CD4-positive, alpha-beta T cell treated with Interleukin-21 for 1 hour (primary cell): ENCODE measurements around the gene TBC1D8.

ENCODE experiments used
- DNase-seq: peaks from one replicate; pipeline ENCODE4 v3.0.0-alpha.2; 2020

TBC1D8 gene

DNA sequence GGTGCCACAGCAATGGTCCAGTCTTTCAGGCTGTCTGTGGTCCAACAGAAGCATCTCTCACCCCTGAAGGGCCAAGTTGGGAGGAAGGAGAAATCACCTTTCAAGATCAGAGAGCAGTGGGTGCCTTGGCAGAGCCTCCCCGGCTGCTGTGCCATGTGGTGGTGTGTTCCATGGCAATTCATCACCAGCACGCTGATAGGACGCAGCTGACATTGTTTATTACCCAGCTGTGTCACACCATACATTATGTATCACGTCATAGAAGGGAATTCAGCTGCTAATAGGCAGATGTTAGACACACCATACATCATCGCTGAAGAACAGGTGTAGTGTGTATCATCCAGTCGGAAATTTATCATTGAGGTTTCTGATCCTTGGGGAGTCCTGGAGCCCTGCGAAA, 178.7 kb downstream of the TBC1D8 start:
- DNase-seq: no peak

DNA sequence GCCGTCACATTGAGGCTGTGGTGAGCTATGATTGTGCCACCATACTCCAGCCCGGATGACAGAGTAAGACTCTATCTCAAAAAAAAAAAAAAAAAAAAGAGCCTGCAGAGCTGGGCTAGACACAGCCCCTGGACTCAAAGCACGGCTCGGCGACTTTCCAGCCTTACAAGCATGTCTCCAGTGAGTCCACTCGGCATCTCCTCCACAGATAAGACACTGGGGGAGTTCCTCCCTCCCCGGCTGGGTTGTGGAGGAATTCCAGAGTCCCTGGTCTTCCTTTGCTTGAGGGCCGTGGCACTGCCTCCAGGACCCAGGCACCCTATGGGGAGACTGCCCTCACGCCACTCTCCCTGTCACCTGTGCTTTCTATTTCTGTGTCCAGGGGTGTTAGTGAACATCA, 180.0 kb downstream of the TBC1D8 start:
- DNase-seq: no peak

DNA sequence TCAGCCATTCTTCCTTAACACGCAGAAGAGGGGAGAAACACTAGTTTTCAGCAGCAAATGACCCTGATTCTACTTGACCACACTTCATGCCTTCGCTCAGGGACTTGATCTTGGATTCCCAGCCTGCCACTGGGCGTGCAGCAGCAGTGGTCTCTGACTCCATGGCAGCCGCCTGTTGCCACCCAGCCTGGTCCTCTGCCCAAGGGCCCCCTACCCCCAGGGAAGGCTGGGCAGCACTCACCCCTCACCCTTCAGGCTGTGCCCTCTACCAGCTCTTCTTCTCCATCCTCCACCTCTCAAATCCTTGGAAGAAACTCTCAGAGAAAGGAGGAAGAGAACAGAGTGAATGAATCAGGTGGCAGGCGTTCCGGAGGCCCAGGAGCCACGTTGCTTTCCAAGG, 181.2 kb downstream of the TBC1D8 start:
- no peak for DNase-seq

DNA sequence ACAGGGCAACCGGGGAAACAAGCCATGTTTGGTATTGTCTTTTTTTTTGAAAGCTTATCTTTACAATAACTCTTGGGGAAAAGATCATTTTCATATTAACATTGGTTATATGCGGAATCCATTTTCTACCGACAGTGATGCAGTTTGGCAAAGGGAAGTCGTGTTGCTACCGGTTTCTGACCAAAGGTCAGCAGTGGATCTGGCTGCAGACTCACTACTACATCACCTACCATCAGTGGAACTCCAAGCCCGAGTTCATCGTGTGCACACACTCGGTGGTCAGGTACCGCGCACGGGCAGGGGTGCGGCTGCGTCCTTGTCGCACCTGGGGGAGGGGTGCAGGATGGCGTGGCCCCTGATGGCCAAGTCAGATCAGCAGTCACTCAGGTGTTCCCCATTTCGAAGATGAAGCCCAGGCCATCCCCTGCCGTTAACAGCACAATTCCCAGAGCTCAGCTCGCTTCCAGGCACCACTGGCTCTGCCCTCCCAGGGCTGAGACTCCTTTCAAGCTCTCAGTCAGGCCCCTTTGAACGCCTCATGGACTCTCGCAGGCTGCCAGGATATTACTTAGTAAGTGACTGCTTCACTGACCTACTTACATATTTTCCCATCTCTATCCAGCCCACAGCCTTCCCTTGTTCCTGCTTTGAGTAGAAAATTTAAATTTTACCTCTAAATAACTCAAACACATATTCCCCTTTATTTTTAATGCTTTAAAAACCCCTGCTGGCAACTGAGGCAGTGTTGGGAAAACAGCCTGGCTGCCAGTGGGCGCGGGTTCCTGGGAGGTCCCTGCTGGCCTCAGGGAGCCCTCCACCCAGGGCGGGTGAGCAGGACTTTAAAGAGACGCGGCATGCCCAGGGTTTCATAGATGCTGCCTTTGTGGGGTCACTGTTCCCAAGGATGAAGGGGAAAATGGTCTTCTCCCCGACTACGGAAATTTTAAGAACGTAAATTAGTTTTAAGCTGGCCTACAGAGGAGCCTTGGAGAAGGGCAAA, 182.7 kb downstream of the TBC1D8 start:
- no peak for DNase-seq

DNA sequence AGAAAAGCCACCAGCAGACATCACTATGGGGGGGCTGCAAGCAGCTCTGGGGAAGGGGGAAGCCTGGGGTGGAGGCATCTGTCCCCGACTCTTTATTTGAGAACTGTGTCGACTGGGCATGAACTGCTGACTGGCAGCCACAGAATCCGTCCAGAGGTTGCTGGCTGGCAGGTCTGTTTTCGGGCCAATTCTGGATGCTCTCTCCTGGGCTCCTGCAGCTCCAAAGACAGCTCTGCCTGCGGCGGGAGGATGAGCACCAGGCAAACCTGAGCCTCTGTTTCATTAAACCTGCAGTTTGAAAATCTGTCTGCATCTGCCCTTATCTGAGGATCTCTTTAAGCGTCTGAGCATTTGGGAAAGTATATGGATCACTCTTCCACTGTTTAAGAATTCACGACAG, 183.5 kb downstream of the TBC1D8 start:
- no peak for DNase-seq

DNA sequence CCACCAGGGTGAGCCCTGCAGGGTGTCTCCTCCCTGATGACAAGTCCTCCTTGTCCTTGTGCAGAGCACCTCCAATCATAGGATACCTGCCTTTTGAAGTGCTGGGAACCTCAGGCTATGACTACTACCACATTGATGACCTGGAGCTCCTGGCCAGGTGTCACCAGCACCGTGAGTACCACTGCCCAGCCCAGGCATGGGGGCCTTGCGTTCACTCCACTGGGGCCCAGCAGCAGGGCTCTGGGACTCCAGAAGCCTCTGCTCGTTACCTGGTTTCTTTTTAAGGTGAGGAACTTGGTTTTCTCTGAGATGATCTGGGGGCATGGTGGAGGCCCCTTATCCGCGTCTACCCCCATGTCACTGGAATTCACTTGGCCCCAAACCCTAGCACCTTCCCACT, 185.6 kb downstream of the TBC1D8 start:
- no peak for DNase-seq

DNA sequence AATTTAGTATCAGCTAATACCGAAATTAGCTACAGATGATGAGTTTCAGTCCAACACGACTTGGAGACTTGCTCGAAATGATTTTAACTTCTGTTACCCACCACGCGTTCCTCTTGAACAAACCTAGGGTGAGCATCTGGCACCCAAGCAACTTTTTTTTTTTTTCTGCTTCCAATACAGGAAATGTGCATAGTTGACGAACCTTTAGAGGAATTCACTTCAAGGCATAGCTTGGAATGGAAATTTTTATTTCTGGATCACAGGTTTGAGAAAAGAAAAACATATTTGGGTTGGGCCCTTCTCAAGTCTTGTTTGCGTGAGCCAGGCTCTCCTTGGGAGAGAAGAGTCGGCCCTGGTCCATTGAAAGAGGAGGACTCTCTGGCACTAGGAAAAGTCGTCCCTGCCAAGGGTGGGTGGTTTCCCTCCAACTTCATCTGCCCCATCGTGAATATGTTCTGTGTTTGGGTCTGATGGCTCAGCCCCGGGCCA, 186.5 kb downstream of the TBC1D8 start:
- no peak for DNase-seq

DNA sequence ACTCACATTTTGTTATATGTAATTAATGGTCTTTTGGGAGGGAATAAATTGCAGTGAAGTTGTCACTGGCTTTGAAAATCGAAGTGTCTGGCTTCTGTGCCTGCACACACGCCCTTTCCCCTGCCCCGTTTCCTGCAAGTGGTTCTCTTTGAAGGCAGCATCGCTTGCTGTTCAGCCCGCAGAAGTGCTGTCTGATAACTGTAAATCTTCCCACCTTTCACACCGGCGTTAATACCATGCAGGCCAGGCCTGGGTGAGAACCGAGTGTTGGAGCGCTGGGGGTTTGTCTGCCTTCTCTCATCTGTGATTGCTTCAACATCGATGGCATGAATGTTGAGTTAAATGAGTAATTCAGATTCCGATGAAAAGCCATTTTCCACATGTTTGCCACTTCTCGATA, 187.0 kb downstream of the TBC1D8 start:
- DNase-seq: no peak

DNA sequence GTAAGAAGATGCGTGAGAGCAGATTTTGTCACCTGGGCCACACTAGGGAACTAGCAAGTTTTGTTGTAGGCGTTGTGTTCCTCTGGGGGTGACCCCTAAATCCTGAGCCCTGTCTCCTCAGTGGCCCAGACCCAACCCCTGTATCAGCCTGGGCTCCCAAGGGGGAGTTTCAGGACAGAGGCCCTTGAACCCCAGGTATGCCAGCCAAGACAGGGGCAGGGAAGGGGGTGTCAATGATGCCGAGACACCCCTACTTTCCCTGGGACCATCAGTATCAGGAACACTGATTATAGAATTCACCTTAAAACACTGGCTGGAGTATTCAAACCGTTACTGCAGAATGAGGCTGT, 188.2 kb downstream of the TBC1D8 start:
- no peak for DNase-seq

DNA sequence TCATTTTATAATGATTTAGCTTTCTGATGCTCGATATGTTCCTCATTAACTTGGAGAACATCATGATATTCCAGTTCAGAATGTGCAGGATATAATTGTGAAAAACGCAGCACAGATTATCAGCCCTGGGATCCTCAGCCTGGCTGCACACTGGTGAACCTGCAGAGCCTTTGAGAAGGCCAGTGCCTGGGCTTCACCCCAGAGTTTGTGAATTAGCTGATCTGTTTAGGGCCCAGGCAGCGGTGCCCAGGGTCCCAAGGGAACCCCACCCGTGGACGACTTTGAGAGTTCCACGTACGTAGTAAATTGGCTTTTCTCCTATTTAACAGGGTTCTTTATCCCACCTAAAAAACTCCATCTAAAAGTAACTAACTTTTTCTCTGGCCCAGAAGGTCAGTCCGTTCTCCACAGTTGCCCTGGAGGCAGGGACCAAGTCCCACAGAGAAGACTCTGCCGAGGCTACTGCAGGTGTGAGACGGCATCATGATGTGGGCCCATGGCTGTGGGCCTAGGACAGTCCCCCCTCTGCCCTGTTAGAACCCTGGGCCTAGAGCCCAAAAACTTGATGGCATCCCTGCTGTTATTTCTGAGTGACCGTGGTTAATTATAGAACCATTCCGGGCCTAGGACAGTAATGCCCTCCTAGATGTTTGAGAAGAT, 188.7 kb downstream of the TBC1D8 start:
- no peak for DNase-seq

DNA sequence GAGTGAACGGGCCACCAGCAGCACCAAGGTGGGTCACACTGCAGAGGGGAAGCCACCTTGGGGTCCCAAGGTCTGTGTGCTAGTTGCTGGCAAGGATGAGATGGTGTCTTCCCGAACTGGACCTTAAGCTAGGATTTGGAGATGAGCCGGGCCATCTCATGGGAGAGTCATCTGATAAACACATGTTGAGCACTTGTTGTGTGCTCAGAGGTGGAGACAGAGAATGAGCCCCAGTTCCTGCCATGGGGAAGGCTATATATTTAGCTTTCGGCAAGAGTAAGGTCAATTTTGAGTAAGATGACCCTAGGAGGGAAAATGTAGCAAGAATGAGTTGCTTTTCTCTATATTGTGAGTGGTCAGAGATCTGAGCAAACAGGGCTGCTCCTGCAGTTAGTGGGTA, 190.5 kb downstream of the TBC1D8 start:
- no peak for DNase-seq

DNA sequence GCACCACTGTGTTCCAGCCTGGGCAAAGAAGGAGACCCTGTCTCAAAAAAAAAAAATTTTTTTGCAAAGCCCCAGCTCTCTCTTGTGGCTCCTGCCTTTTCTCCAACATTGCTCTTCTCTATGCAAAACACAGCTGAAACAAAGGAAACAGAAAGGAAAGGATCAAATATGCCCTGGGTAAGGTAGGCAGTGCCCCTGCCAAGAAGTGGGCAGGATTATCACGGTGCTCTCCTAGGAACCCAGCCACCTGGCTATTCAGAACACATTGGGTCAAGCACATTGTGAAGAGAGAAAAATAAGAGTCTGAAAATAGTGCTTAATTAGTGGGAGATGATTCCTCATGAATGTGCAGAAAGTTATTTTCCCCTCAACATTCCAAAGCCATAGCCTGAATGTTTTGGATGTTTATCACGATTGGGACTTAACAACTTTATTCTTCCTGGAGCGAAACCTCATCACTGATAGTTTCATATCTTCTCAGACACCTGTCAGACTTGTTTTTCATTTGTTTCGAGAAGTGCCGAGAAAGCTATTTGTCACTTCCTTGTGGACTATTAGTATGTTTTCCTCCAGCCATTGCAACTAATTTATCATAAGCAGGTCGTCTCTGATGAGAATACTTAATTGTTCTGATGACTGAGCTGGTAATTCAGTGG, 191.8 kb downstream of the TBC1D8 start:
- DNase-seq: no peak

DNA sequence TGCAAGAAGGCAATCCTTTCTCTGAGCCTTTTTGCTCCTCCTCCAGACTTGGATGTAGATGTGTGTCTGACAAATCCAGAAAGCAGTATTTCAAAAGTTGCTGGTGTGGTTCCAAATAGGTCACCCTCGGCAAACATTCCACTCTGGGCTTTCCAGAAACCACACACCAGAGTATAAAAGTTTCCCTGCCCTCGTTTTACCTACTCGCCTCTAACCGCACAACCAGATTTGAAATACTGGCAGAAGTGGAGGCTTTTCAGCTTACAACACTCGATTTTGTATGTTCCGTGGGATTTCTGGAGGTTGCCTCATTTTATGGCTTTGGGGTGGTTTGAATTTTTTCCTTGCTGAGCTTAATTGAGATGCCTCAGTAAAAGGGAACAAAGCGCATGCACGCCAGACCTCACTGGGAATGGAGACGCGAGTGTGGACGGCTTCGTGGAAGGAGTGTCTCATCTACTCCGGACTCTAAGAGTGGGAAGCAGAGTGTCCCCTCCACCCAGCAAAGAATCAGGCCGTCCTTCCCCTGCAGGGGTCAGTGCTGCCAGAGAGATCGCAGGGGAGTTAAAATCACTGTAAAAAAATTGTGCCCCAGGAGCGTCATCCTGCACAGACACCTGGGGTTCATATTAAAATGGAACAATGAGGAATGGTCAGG, 193.1 kb downstream of the TBC1D8 start:
- DNase-seq: no peak
